ENCODE measurements around the gene TUBG1. TPM values are rescaled to one million over a fixed set of nuclear protein-coding genes. Genes with fewer than 3 reads are reported as not detected.

TUBG1 gene
- total and polyA plus RNA-seq, 2 of the 4 experiments (the other 2 are of a cell fraction) = 38.9 to 94.5 TPM

GRCh38 chr17:42653179-42654124, 44.0 kb downstream of the TUBG1 start:
- 5% methylated on average over 9 of the region's 42 CpGs; no CpG with 5 or more reads in 1 of the 2 experiments for WGBS, 2 experiments (ENCODE audit: extremely low coverage in 2 of 2, insufficient read length in 1 of 2)
- no TSS peak for BruUV-seq (replicated peaks)

More at GRCh38 chr17:42653179-42654124, 44.0 kb downstream of the TUBG1 start:
- peak overlapping the region; percentile 48 for H3K4me2 ChIP-seq (ENCODE audit: low read depth, low read length)
- no peaks in the 10 kb centered on the region for H3K36me3 ChIP-seq (ENCODE audit: control insufficient read depth, insufficient read depth, low read length)
- no peak overlapping the region for H2BK5ac ChIP-seq (ENCODE audit: low read depth, low read length, poor library complexity, severe bottlenecking)
- H3K9ac ChIP-seq (ENCODE audit: low read depth, low read length) = peak overlapping the region; percentile 25; the same call in 1 of the 2 replicates
- peaks cover 3% of the 10 kb centered on the region; the same call in 1 of the 2 replicates for H3K4me1 ChIP-seq (ENCODE audit: control insufficient read depth, insufficient read depth, low read length)
- H3K14ac ChIP-seq (replicated peaks; ENCODE audit: low read depth, low read length) = no peak overlapping the region
- H3K27ac ChIP-seq (ENCODE audit: insufficient read depth, low read length) = no peak overlapping the region
- ATAC-seq (ENCODE audit: low read depth) (peak; percentile 60), DNase-seq (peak; percentile 54)
- dilution Hi-C loops (cut with HindIII; ENCODE audit: low sequenced_read_pairs, unreplicated experiment) (no loop called here), in situ Hi-C loops (cut with MboI; ENCODE audit: low sequenced_read_pairs) (no loop called here), intact Hi-C loops (cut with micrococcal nuclease) (no loop called here)
- no peaks in the 10 kb centered on the region for H3K79me1 ChIP-seq (ENCODE audit: low read depth in 1 of 2, low read length in 2 of 2)
- peak overlapping the region; percentile 74 for H2AFZ ChIP-seq (replicated peaks; ENCODE audit: low read length, poor library complexity)
- no peak overlapping the region for H3K23ac ChIP-seq (ENCODE audit: low read depth, low read length)
- no peak overlapping the region for H2BK15ac ChIP-seq (ENCODE audit: low read depth, low read length)
- ChIA-PET POLR2A (ENCODE audit: unreplicated experiment) (interaction anchor here (0.6 kb wide), 1 partner anchor 917 kb away, joined by 3 read pairs; no protein-coding TSS in a partner anchor), CTCF (interaction anchor here (0.6 kb wide), 1 partner anchor 139 kb away, joined by 6 read pairs; no protein-coding TSS in a partner anchor)
- H3K27me3 ChIP-seq (ENCODE audit: control insufficient read depth, insufficient read depth, low read length) = peaks cover 16% of the 10 kb centered on the region
- no peaks in the 10 kb centered on the region for H4K20me1 ChIP-seq (ENCODE audit: insufficient read depth, low read length)
- H4K8ac ChIP-seq (ENCODE audit: low read depth in 2 of 2, low read length in 2 of 2) = peak overlapping the region in 1 of 2 experiments; percentile 76; a peak in 1 of 4 replicates
- H2AK9ac ChIP-seq (replicated peaks; ENCODE audit: low read depth, low read length, poor library complexity) = peak overlapping the region; percentile 12
- TF ChIP-seq MXI1 (IDR thresholded peaks at IDR 0.05; ENCODE audit: borderline replicate concordance, low read depth, low read length) = no peak
- no peak for TF ChIP-seq CHD1 (IDR thresholded peaks at IDR 0.05; ENCODE audit: low read depth, low read length)
- TF ChIP-seq BHLHE40 (IDR thresholded peaks at IDR 0.05; ENCODE audit: low read depth, low read length) = no peak
- TF ChIP-seq SMC3 (IDR thresholded peaks at IDR 0.05; ENCODE audit: low read depth, low read length) = no peak
- no peak overlapping the region for H2BK120ac ChIP-seq (ENCODE audit: low read depth, low read length)
- no peak overlapping the region for H4K91ac ChIP-seq (ENCODE audit: insufficient read depth, low read depth, low read length)
- no peak overlapping the region; the same call in 1 of the 2 replicates for H3K18ac ChIP-seq (ENCODE audit: low read depth, low read length)
- H3K9me1 ChIP-seq (ENCODE audit: insufficient read depth, low read length) = no peaks in the 10 kb centered on the region
- no peaks in the 10 kb centered on the region for H3K9me3 ChIP-seq (ENCODE audit: control insufficient read depth, insufficient read depth, low read length)
- H2AK5ac ChIP-seq (ENCODE audit: low read depth, low read length) = no peak overlapping the region
- H3K56ac ChIP-seq (ENCODE audit: extremely low read depth, insufficient read depth, low read length) = no peak overlapping the region
- H2BK20ac ChIP-seq (ENCODE audit: low read depth, low read length) = no peak overlapping the region
- no peak overlapping the region for H3K4me3 ChIP-seq (ENCODE audit: insufficient read depth, low read depth, low read length)
- 0 out of 2 replicates have a peak overlapping the region, but pooled peaks have one; percentile 0 for H3K4ac ChIP-seq (ENCODE audit: low read depth, low read length)
- H4K5ac ChIP-seq (ENCODE audit: low read depth, low read length) = peak overlapping the region; percentile 69; the same call in 1 of the 2 replicates
